ENCODE measurements around the gene NKX1-1. TPM values are rescaled to one million over a fixed set of nuclear protein-coding genes. Genes with fewer than 3 reads are reported as not detected.

Gene NKX1-1
- total RNA-seq, 1 experiment from 2014 or later = not detected

GRCh38 chr4:1406981-1407656, 877 bp upstream of the NKX1-1 start:
- in situ Hi-C loops (cut with HindIII; ENCODE audit: low pct_unique_long_range_greater_than_20kb, low sequenced_read_pairs) = no loop called here
- ATAC-seq = no peak

DNA sequence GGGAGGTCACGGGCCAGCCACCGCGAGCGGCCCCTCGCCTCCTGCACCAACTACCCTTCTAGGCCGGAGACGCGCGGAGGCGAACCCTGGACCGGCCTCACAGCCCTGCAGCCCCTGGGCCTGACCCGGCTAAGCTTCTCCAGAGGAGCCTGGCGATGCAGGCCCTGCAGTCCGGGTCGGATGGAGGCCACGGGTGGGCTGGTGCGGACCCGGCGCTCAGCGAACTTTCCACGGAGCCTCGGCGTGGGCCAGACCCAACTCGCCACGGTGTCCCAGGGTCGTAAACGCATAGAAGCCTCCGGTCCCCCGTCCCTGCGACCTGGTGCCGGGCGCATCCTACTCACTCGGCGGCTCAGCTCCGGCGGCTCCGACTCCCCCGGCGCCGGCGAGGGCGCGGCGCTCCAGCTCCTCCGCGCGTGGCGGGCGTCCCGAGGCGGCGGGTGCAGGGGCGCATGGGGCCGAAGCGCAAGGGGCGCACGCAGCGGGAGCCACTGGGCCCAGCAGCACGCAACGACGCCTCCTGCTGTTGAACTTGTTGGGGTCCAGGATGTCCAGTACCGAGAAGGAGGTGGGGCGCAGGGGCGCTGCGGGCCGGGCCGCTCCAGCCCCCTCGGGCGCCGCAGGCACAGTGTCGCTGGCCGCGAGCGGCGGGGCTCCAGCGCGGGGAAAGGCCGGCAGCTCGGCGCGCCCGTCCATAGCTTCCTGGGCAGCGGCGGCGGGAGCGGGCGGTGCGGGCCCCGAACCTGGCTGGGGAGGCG, 427 bp downstream of the NKX1-1 start:
- no peaks in the 10 kb centered on the region for H3K27me3 ChIP-seq (ENCODE audit: control insufficient read depth, insufficient read depth, low read length)
- no peak for ATAC-seq

More at GRCh38 chr4:1406981-1407656, 877 bp upstream of the NKX1-1 start:
- no peak for TF ChIP-seq REST (IDR thresholded peaks at IDR 0.05; ENCODE audit: insufficient read depth in 1 of 2, low read depth in 2 of 2, low read length in 1 of 2)
- TF ChIP-seq CTCF (IDR thresholded peaks at IDR 0.05) = no peak
- no peak for TF ChIP-seq TCF7L2 (IDR thresholded peaks at IDR 0.05; ENCODE audit: low read depth, low read length)
- TF ChIP-seq SIN3A (IDR thresholded peaks at IDR 0.05; ENCODE audit: borderline replicate concordance, insufficient read depth, low read depth, low read length) = no peak
- TF ChIP-seq POLR2AphosphoS5 (IDR thresholded peaks at IDR 0.05; ENCODE audit: low read depth, low read length) = no peak
- Histone ChIP-seq H3K4me3 (ENCODE audit: low read depth in 2 of 2, low read length in 2 of 2) (no peak overlapping the region), H3K4me1 (ENCODE audit: control insufficient read depth, insufficient read depth, low read length) (no peaks in the 10 kb centered on the region), H3K9me3 (ENCODE audit: control insufficient read depth, insufficient read depth, low read depth, low read length) (no peaks in the 10 kb centered on the region), H3K27me3 (ENCODE audit: control insufficient read depth, insufficient read depth, low read length) (no peaks in the 10 kb centered on the region), H3K27ac (ENCODE audit: low read length) (no peak overlapping the region), H3K36me3 (ENCODE audit: control insufficient read depth, insufficient read depth, low read length) (no peaks in the 10 kb centered on the region)
- ChIA-PET CTCF (no interaction called here), POLR2A (no interaction called here)
- intact Hi-C loops (cut with micrococcal nuclease; ENCODE audit: unreplicated experiment) = no loop called here
- no TSS peak for BruUV-seq (replicated peaks)
- DNase-seq (ENCODE audit: low read depth, low spot score) = no peak

More for the DNA sequence above, 427 bp downstream of the NKX1-1 start:
- in situ Hi-C loops (cut with HindIII; ENCODE audit: low pct_unique_long_range_greater_than_20kb, low sequenced_read_pairs) (no loop called here), intact Hi-C loops (cut with micrococcal nuclease; ENCODE audit: unreplicated experiment) (no loop called here)
- DNase-seq (ENCODE audit: low read depth, low spot score) = no peak
- no peak overlapping the region for H3K27ac ChIP-seq (ENCODE audit: low read length)
- no TSS peak for BruUV-seq (replicated peaks)
- H3K36me3 ChIP-seq (ENCODE audit: control insufficient read depth, insufficient read depth, low read length) = no peaks in the 10 kb centered on the region
- ChIA-PET CTCF (no interaction called here), POLR2A (no interaction called here)
- TF ChIP-seq REST (IDR thresholded peaks at IDR 0.05; ENCODE audit: insufficient read depth in 1 of 2, low read depth in 2 of 2, low read length in 1 of 2) (no peak), POLR2AphosphoS5 (IDR thresholded peaks at IDR 0.05; ENCODE audit: low read depth, low read length) (no peak)
- H3K9me3 ChIP-seq (ENCODE audit: control insufficient read depth, insufficient read depth, low read depth, low read length) = no peaks in the 10 kb centered on the region
- no peaks in the 10 kb centered on the region for H3K4me1 ChIP-seq (ENCODE audit: control insufficient read depth, insufficient read depth, low read length)
- H3K4me3 ChIP-seq (ENCODE audit: low read depth in 2 of 2, low read length in 2 of 2) = no peak overlapping the region
